Epithelial cell of proximal tubule (primary cell): ENCODE measurements around the gene LTBP2. TPM values are rescaled to one million over a fixed set of nuclear protein-coding genes. Genes with fewer than 3 reads are reported as not detected.

Experiments
- DNase-seq: peaks from one replicate; pipeline ENCODE4 v3.0.0-alpha.2; 2011; ENCODE audit warnings: low read depth
- H3K4me3 ChIP-seq: 2 replicates; pipeline ENCODE4 v1.5.1; 2011; ENCODE audit warnings: low read depth, mild to moderate bottlenecking, low read length
- total RNA-seq: library from RNA; depleted of rRNA; stranded (reverse); fragments of >200 nt; gene quantifications from 2 replicates; pipeline ENCODE4 v1.2.3, GENCODE V29; 2015
- TF ChIP-seq, protein P1 (sequence below): conservative IDR thresholded peaks from 2 replicates; pipeline ENCODE4 v1.5.1; 2012; ENCODE audit warnings: low read depth, mild to moderate bottlenecking, low read length

LTBP2 gene
- total RNA-seq, 1 donor from 2014 or later, result 33.1 TPM

DNA sequence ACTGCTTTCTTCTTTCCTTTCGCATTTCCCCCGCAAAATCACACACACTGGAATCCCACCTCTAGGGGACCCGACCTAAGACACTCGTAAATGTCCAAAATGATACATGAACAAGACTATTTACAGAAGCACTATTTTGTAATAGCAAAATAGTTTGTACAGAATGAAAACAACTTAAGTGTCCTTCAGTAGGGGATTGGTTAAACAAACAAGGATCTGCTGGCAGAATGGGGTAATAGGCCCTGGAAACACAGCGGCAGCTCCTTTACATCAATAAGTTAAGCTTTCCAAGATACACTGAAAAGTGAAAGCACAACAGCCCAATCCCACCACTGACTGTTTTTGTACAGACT is 48.8 kb downstream of the LTBP2 start:
- TF ChIP-seq, protein P1, sequence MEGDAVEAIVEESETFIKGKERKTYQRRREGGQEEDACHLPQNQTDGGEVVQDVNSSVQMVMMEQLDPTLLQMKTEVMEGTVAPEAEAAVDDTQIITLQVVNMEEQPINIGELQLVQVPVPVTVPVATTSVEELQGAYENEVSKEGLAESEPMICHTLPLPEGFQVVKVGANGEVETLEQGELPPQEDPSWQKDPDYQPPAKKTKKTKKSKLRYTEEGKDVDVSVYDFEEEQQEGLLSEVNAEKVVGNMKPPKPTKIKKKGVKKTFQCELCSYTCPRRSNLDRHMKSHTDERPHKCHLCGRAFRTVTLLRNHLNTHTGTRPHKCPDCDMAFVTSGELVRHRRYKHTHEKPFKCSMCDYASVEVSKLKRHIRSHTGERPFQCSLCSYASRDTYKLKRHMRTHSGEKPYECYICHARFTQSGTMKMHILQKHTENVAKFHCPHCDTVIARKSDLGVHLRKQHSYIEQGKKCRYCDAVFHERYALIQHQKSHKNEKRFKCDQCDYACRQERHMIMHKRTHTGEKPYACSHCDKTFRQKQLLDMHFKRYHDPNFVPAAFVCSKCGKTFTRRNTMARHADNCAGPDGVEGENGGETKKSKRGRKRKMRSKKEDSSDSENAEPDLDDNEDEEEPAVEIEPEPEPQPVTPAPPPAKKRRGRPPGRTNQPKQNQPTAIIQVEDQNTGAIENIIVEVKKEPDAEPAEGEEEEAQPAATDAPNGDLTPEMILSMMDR, result no peak
- no peak for DNase-seq
- H3K4me3 ChIP-seq, result no peak overlapping the region

DNA sequence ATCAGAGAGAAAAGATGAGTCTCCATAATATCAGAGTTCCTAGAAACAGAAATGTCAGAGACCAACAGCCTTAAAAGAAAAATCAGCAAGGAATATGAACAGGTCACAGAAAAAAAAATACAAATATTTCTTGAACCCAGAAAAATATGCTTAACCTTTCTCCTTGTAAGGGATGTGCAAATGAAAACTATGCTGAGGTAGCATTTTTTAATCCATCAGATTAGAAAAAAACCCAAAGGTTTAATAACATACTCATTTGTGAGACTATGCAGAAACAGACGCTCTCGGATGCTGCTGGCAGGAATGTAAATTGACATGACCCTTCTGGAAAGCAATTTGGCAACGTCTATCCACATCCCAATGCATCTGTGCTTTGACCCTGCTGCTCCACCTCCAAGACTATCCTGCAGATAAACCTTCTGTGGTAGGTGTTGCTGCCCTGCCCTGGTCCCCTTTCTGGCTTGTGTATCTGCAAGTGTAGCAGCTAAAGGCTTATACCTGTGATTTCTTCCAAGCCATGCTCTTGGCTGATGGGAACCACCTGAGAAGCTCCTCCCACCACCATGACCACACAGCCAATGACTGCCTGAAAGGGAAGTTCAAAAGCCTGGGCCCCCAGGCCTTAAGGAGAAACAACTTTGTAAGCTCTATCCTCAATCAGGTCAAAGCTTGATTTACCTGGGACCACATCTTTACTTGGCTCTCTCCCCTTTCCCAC is 49.4 kb downstream of the LTBP2 start:
- H3K4me3 ChIP-seq, result no peak overlapping the region
- DNase-seq, result no peak
- TF ChIP-seq, protein P1, result no peak

DNA sequence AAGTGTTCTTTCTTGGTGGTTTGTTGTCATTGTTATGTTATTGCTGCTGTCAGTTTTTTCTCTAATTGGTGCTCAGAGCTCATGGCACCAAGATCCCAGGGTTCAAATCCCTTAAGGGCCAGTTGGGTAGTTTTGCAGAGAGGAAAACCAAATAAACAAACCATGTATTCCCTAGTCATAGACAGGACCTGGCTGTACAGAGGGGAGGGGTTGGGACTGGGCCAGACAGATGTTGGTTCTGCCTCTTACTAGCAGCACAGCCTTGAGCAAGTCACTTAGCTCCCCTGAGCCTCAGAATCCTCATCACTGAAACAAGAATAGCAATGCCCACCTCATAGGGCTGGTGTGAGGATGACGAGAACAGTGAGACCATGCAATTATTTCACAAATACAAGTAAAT is 53.4 kb downstream of the LTBP2 start:
- H3K4me3 ChIP-seq, result no peak overlapping the region
- DNase-seq, result no peak
- TF ChIP-seq, protein P1, result no peak

DNA sequence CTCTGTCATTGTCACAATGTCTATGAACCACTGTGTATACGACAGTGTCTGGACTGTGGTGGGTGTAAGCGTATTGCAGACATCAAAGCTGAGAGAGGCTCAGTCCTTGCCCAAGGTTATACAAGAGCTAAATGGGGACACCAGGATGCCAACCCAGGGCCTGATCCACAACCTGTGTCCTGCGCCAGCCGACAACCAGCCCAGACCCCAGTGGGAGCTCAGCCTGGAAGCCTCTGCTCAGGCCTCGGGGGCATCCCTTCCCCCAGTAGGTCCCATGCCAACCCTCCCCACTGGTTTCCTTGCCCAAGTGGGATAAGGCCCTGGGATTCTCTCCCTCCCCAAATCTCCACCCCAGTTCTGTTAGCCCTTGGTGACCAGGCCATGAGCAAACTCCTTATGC is 54.3 kb downstream of the LTBP2 start:
- TF ChIP-seq, protein P1, result no peak

DNA sequence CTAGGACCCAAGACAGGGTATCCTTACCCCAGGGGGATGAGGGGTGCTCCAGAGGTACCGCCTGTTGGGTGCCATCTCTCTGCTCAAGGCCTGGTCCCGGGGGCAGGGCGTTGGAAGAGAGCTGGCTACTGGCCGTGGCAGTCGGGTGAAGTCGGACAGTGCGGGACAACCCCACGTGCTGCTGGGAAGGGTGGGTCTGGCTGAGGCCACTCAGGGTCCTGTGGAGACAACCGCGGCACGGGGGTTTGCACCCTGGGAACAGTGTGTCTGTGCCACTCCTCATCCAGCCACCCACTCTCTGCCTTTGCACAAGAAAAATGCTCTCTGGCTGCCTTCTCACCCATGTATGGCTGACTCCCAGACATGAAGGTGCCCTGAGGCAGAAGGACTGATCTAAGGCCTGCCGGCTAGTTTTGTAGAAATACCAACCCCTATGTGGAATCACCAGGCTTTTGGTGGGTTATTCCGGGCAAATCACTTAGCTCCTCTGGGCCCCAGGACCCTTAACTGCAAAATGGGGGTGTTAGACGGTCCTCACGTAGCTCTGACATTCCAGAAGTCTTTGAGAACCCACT is 56.5 kb downstream of the LTBP2 start:
- DNase-seq, result no peak
- no peak overlapping the region for H3K4me3 ChIP-seq
- TF ChIP-seq, protein P1, result no peak

More for the DNA sequence above, 54.3 kb downstream of the LTBP2 start:
- DNase-seq, result no peak
- H3K4me3 ChIP-seq, result no peak overlapping the region

DNA sequence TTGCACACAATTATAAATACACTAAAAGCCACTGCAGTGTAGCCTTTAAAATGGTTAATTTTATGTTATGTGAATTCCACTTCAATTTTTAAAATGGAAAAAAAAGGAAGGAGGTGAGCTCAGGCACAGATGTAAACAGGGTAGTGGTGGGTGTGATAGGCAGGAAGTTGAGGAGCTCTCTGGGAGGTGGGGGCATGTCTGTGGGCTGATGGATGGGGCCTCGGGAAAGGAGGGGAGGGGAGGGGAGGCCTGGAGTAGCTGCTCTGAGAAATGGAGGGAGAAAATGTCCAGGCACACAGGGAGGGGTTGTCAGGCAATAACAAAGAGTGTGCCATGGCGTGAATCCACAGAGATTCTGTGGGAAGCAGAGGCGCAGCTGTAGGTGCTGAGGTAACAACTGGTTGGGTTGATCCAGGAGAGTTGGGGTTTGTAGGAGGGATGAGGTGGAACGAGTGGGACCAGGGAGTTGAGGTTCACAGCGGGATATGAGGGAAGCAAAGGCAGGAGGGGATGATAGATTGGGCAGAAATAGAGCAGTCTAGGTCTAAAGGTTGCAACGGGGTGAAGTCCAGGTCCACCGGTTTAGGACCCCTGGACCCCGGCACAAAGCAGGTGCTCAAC is 57.2 kb downstream of the LTBP2 start:
- TF ChIP-seq, protein P1, result no peak
- no peak overlapping the region for H3K4me3 ChIP-seq
- DNase-seq, result no peak
